GM18498 (cell line): ENCODE results near the gene CDKN2C.
"Not testable (repeated sequence)": the region's sequence is repeated elsewhere in the genome, so short reads cannot be mapped to it uniquely, and the experiment has no call there.

ENCODE experiments used
- ATAC-seq: cut with Tn5 transposase; IDR thresholded peaks from one replicate; pipeline ENCODE4 v1.9.1; 2021; ENCODE audit warnings: mild to moderate bottlenecking, moderate library complexity; ENCODE audit not compliant: unreplicated experiment

CDKN2C gene

GRCh38 chr1:50978144-50978851, 8.3 kb downstream of the CDKN2C start:
- peak; percentile 51 for ATAC-seq

- ATAC-seq = no peak
These were observed 9.1 kb downstream of the CDKN2C start for GRCh38 chr1:50978852-50979781.

GRCh38 chr1:50979937-50980336, 9.9 kb downstream of the CDKN2C start:
- ATAC-seq = no peak

GRCh38 chr1:50980505-50980904, 10.5 kb downstream of the CDKN2C start:
- no peak for ATAC-seq

- no peak for ATAC-seq
These were observed 11.7 kb downstream of the CDKN2C start for GRCh38 chr1:50981741-50982140.

GRCh38 chr1:50982611-50983010, 12.6 kb downstream of the CDKN2C start:
- no peak for ATAC-seq

GRCh38 chr1:50983219-50983802, 13.3 kb downstream of the CDKN2C start:
- ATAC-seq = no peak

- no peak for ATAC-seq
These were observed 15.0 kb downstream of the CDKN2C start for GRCh38 chr1:50985094-50985493.

- ATAC-seq = no peak
These were observed 16.6 kb downstream of the CDKN2C start for GRCh38 chr1:50986653-50987052.

- ATAC-seq = no peak
These were observed 19.6 kb downstream of the CDKN2C start for GRCh38 chr1:50989694-50990093.

GRCh38 chr1:50992532-50993318, 22.7 kb downstream of the CDKN2C start:
- no peak for ATAC-seq

- no peak for ATAC-seq
These were observed 23.6 kb downstream of the CDKN2C start for GRCh38 chr1:50993645-50994044.

- ATAC-seq = no peak
These were observed 25.0 kb downstream of the CDKN2C start for GRCh38 chr1:50994997-50995396.

- ATAC-seq = no peak
These were observed 25.6 kb downstream of the CDKN2C start for GRCh38 chr1:50995651-50996050.

GRCh38 chr1:50996083-50996482, 26.0 kb downstream of the CDKN2C start:
- ATAC-seq = no peak

- not testable (repeated sequence) for ATAC-seq
These were observed 29.3 kb downstream of the CDKN2C start for GRCh38 chr1:50999375-50999774.

- peak; percentile 70 for ATAC-seq
These were observed 30.1 kb downstream of the CDKN2C start for GRCh38 chr1:51000160-51000559.

GRCh38 chr1:51000651-51001050, 30.6 kb downstream of the CDKN2C start:
- ATAC-seq = peak; percentile 32

- ATAC-seq = no peak
These were observed 32.5 kb downstream of the CDKN2C start for GRCh38 chr1:51002516-51002915.

GRCh38 chr1:51005549-51005948, 35.5 kb downstream of the CDKN2C start:
- not testable (repeated sequence) for ATAC-seq

- ATAC-seq = no peak
These were observed 39.3 kb downstream of the CDKN2C start for GRCh38 chr1:51009381-51009780.
